ENCODE data around the gene RGS7.

GRCh38 chr1:241061062-241061461, 295.9 kb downstream of the RGS7 start:
- TF ChIP-seq ATF7 (IDR thresholded peaks at IDR 0.05; ENCODE audit: low read depth) (no peak), NFYB (IDR thresholded peaks at IDR 0.05; ENCODE audit: insufficient read depth, low read depth, low read length) (no peak), ETV6 (conservative IDR thresholded peaks at IDR 0.05 in 1 of 2, IDR thresholded peaks at IDR 0.05 in 1 of 2; ENCODE audit: borderline replicate concordance in 1 of 2, low read depth in 1 of 2) (no peak), CTCF (IDR thresholded peaks at IDR 0.05 in 2 of 3, conservative IDR thresholded peaks at IDR 0.05 in 1 of 3; ENCODE audit: control insufficient read depth in 2 of 3, extremely low read depth in 1 of 3, insufficient read depth in 1 of 3, low read depth in 3 of 3, low read length in 3 of 3) (no peak), GABPA (IDR thresholded peaks at IDR 0.05; ENCODE audit: low read depth) (no peak), BCL11A (IDR thresholded peaks at IDR 0.05; ENCODE audit: low read depth, low read length) (no peak), SKIL (IDR thresholded peaks at IDR 0.05; ENCODE audit: low read depth, poor library complexity, severe bottlenecking) (no peak), CEBPB (IDR thresholded peaks at IDR 0.05; ENCODE audit: borderline replicate concordance in 1 of 2, low read depth in 2 of 2, low read length in 2 of 2) (no peak), POLR2A (IDR thresholded peaks at IDR 0.05; ENCODE audit: low read depth, low read length) (no peak), NFYA (IDR thresholded peaks at IDR 0.05; ENCODE audit: borderline replicate concordance, low read depth, low read length) (no peak), TCF12 (IDR thresholded peaks at IDR 0.05; ENCODE audit: low read depth, low read length) (no peak)

Measured in GM12878 (cell line).